GM18526 (cell line): ENCODE data around the gene PES1.

ENCODE experiments used
- POLR2A ChIP-seq: IDR thresholded peaks from 3 replicates; pipeline ENCODE4 v1.6.1; 2011; ENCODE audit not compliant: insufficient read length; ENCODE audit errors: extremely low read depth

Gene PES1

GRCh38 chr22:30591588-30592359, at the start of gene PES1:
PES1 (minus strand) TSS chr22:30591910; CDS start chr22:30591833, 77 bp downstream.
- TF ChIP-seq POLR2A, result peak; percentile 54

- TF ChIP-seq POLR2A, result no peak
Observed at GRCh38 chr22:30640839-30641430, 49.2 kb upstream of the PES1 start.

GRCh38 chr22:30640361-30640760, 48.7 kb upstream of the PES1 start:
- TF ChIP-seq POLR2A, result no peak

- TF ChIP-seq POLR2A, result no peak
Observed at GRCh38 chr22:30637701-30638114, 46.0 kb upstream of the PES1 start.

GRCh38 chr22:30636226-30637077, 44.7 kb upstream of the PES1 start:
- TF ChIP-seq POLR2A, result no peak

- peak; percentile 51 for TF ChIP-seq POLR2A
Observed at GRCh38 chr22:30635273-30636225, 43.8 kb upstream of the PES1 start, which contains the start of gene SLC35E4. SLC35E4 (plus strand) TSS chr22:30635781; CDS start chr22:30636451, 670 bp downstream.

GRCh38 chr22:30634471-30635233, 42.9 kb upstream of the PES1 start:
- TF ChIP-seq POLR2A, result no peak

- TF ChIP-seq POLR2A, result no peak
Observed at GRCh38 chr22:30628491-30628890, 36.8 kb upstream of the PES1 start.

- TF ChIP-seq POLR2A, result no peak
Observed at GRCh38 chr22:30627471-30627870, 35.8 kb upstream of the PES1 start.

- no peak for TF ChIP-seq POLR2A
Observed at GRCh38 chr22:30626413-30626812, 34.7 kb upstream of the PES1 start.

- no peak for TF ChIP-seq POLR2A
Observed at GRCh38 chr22:30617819-30618218, 26.1 kb upstream of the PES1 start.

GRCh38 chr22:30615543-30615954, 23.8 kb upstream of the PES1 start:
- TF ChIP-seq POLR2A, result no peak

GRCh38 chr22:30614879-30615278, 23.2 kb upstream of the PES1 start:
- no peak for TF ChIP-seq POLR2A

GRCh38 chr22:30614268-30614667, 22.6 kb upstream of the PES1 start:
- no peak for TF ChIP-seq POLR2A

GRCh38 chr22:30612789-30613188, 21.1 kb upstream of the PES1 start:
- no peak for TF ChIP-seq POLR2A
